ENCODE results near the gene ID3.

GRCh38 chr1:23589585-23589986, 30.3 kb upstream of the ID3 start:
- TF ChIP-seq, protein P1, sequence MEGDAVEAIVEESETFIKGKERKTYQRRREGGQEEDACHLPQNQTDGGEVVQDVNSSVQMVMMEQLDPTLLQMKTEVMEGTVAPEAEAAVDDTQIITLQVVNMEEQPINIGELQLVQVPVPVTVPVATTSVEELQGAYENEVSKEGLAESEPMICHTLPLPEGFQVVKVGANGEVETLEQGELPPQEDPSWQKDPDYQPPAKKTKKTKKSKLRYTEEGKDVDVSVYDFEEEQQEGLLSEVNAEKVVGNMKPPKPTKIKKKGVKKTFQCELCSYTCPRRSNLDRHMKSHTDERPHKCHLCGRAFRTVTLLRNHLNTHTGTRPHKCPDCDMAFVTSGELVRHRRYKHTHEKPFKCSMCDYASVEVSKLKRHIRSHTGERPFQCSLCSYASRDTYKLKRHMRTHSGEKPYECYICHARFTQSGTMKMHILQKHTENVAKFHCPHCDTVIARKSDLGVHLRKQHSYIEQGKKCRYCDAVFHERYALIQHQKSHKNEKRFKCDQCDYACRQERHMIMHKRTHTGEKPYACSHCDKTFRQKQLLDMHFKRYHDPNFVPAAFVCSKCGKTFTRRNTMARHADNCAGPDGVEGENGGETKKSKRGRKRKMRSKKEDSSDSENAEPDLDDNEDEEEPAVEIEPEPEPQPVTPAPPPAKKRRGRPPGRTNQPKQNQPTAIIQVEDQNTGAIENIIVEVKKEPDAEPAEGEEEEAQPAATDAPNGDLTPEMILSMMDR (IDR thresholded peaks at IDR 0.05): no peak
- no peak for TF ChIP-seq ZFX (IDR thresholded peaks at IDR 0.05; ENCODE audit: borderline replicate concordance)
